Breast epithelium (tissue), 3 donors: ENCODE results near the gene CAMK4.

Experiments used
- CTCF ChIP-seq, 3 donors: fragments of 450-650 bp; IDR thresholded peaks; one replicate each; pipeline ENCODE4 v1.5.1; 2016 to 2017; ENCODE audit warnings: antibody characterized with exemption in 3 of 3, mild to moderate bottlenecking in 3 of 3, moderate library complexity in 3 of 3
- POLR2A ChIP-seq: fragments of 450-650 bp; IDR thresholded peaks from one replicate; pipeline ENCODE4 v1.6.1; 2016; ENCODE audit warnings: antibody characterized with exemption, mild to moderate bottlenecking, moderate library complexity
- POLR2AphosphoS5 ChIP-seq, 3 donors: sonication (generic); formaldehyde crosslinking; IDR thresholded peaks; one replicate each; pipeline ENCODE4 v1.6.1; 2017; ENCODE audit warnings: antibody characterized with exemption in 3 of 3

GRCh38 chr5:111301264-111301663, 77.1 kb downstream of the CAMK4 start:
- TF ChIP-seq CTCF (IDR thresholded peaks at IDR 0.05) = no peak
- no peak for TF ChIP-seq POLR2AphosphoS5 (IDR thresholded peaks at IDR 0.05)
- TF ChIP-seq POLR2A = no peak
